Esophagus muscularis mucosa (tissue), 4 donors: ENCODE data around the gene CFAP221. TPM values are rescaled to one million over a fixed set of nuclear protein-coding genes. Genes with fewer than 3 reads are reported as not detected.

Experiments used
- DNase-seq: peaks from one replicate; pipeline ENCODE4 v3.0.0-alpha.2; 2017; ENCODE audit errors: extremely low spot score
- H3K27ac ChIP-seq, 4 donors: fragments of 200-600 bp; sonication (generic); replicated peaks in 1 of 4; 1 replicate in 3 of 4; 2 replicates in 1 of 4; pipeline ENCODE4 v1.5.1; 2016 to 2019; ENCODE audit warnings: mild to moderate bottlenecking in 1 of 4
- H3K27me3 ChIP-seq, 4 donors: fragments of 200-600 bp; sonication (generic); one replicate each; pipeline versions ENCODE4 v1.5.1 to v1.6.0; 2016 to 2019
- H3K36me3 ChIP-seq, 4 donors: fragments of 200-600 bp; sonication (generic); one replicate each; pipeline ENCODE4 v1.5.1; 2016 to 2019
- H3K4me1 ChIP-seq, 4 donors: fragments of 200-600 bp; sonication (generic); one replicate each; pipeline ENCODE4 v1.5.1; 2016 to 2019
- H3K4me3 ChIP-seq, 4 donors: fragments of 200-600 bp; sonication (generic); 1 replicate in 2 of 4; 2 replicates in 2 of 4; pipeline ENCODE4 v1.5.1; 2016 to 2019; ENCODE audit warnings: mild to moderate bottlenecking in 4 of 4, moderate library complexity in 1 of 4
- H3K9me3 ChIP-seq, 4 donors: fragments of 200-600 bp; sonication (generic); 1 replicate in 3 of 4; 2 replicates in 1 of 4; pipeline ENCODE4 v1.5.1; 2016 to 2019
- EP300 ChIP-seq: sonication (generic); formaldehyde crosslinking; IDR thresholded peaks from one replicate; pipeline ENCODE4 v1.6.1; 2017; ENCODE audit warnings: antibody characterized with exemption
- POLR2A ChIP-seq: fragments of 450-650 bp; IDR thresholded peaks from one replicate; pipeline ENCODE4 v1.6.1; 2017; ENCODE audit warnings: antibody characterized with exemption, moderate library complexity, mild to moderate bottlenecking, low read depth
- POLR2AphosphoS5 ChIP-seq, 2 donors: sonication (generic); formaldehyde crosslinking; IDR thresholded peaks; one replicate each; pipeline ENCODE4 v1.6.1; 2017; ENCODE audit warnings: antibody characterized with exemption in 2 of 2
- WGBS: methylation state at CpG from one replicate; pipeline ENCODE4 v1.1.5; 2018; 5-methylcytosine and 5-hydroxymethylcytosine counted together
- intact Hi-C: fragments of 100-400 bp; cut with DNase I; formaldehyde crosslinking; loops from one replicate; pipeline ENCODE4 v1.15.1; 2023
- total RNA-seq, 4 donors: library from RNA; depleted of rRNA; stranded (reverse); fragments of >200 nt; gene quantifications; one replicate each; pipeline versions ENCODE4 v1.1.0 to v1.2.1, GENCODE V29; 2016
- TF ChIP-seq, protein P1 (sequence below), 3 experiments: fragments of 200-600 bp in 2 of 3; fragments of 450-650 bp in 1 of 3; sonication (generic) in 2 of 3; IDR thresholded peaks; one replicate each; pipeline ENCODE4 v1.5.1; 2017 to 2019; ENCODE audit warnings: antibody characterized with exemption in 3 of 3, mild to moderate bottlenecking in 2 of 3, moderate library complexity in 1 of 3

CFAP221 gene
- total RNA-seq, 4 donors from 2014 or later: 0.17 to 0.97 (median 0.29) TPM

GRCh38 chr2:119706221-119706620 lies 162.0 kb downstream of the CFAP221 start:
- Histone ChIP-seq H3K27me3 (no peaks in the 10 kb centered on the region), H3K36me3 (no peaks in the 10 kb centered on the region), H3K27ac (no peak overlapping the region), H3K4me1 (peaks cover 0 to 7% (median 2%) of the 10 kb centered on the region in 4 donors), H3K9me3 (peaks cover 0 to 6% (median 5%) of the 10 kb centered on the region in 4 donors), H3K4me3 (no peak overlapping the region)
- WGBS: 73% methylated on average over 8 of the region's 8 CpGs
- TF ChIP-seq, protein P1, sequence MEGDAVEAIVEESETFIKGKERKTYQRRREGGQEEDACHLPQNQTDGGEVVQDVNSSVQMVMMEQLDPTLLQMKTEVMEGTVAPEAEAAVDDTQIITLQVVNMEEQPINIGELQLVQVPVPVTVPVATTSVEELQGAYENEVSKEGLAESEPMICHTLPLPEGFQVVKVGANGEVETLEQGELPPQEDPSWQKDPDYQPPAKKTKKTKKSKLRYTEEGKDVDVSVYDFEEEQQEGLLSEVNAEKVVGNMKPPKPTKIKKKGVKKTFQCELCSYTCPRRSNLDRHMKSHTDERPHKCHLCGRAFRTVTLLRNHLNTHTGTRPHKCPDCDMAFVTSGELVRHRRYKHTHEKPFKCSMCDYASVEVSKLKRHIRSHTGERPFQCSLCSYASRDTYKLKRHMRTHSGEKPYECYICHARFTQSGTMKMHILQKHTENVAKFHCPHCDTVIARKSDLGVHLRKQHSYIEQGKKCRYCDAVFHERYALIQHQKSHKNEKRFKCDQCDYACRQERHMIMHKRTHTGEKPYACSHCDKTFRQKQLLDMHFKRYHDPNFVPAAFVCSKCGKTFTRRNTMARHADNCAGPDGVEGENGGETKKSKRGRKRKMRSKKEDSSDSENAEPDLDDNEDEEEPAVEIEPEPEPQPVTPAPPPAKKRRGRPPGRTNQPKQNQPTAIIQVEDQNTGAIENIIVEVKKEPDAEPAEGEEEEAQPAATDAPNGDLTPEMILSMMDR (IDR thresholded peaks at IDR 0.05): no peak
- TF ChIP-seq POLR2AphosphoS5 (IDR thresholded peaks at IDR 0.05) (no peak), POLR2A (no peak), EP300 (no peak)
- DNase-seq: no peak
- intact Hi-C loops: loop anchor here (10.0 kb wide), 1 partner anchor 469 kb away; no protein-coding TSS in a partner anchor

Other genes starting within 250 kb of the CFAP221 start
- 10 to 100 TPM in 2 of 4 donors, 1 to 10 TPM in 2; 8.7 to 14.6 (median 11.2) TPM for gene C2orf76, start 177.6 kb upstream of the CFAP221 start, total RNA-seq
- gene DBI, start 177.5 kb upstream of the CFAP221 start, total RNA-seq: 10 to 100 TPM; 41.8 to 72.3 (median 59.3) TPM
- 1 to 10 TPM; 1.7 to 2.8 (median 2.2) TPM for gene TMEM37, start 112.6 kb upstream of the CFAP221 start, total RNA-seq
- not detected for gene SCTR, start 20.0 kb upstream of the CFAP221 start, total RNA-seq
- 10 to 100 TPM in 1 of 4 donors, 1 to 10 TPM in 3; 3.6 to 11.0 (median 6.1) TPM for gene TMEM177, start 134.8 kb downstream of the CFAP221 start, total RNA-seq
- gene PTPN4, start 215.5 kb downstream of the CFAP221 start, total RNA-seq: 10 to 100 TPM; 21.3 to 39.9 (median 24.7) TPM